Activated CD8-positive, alpha-beta memory T cell treated with anti-CD3 and anti-CD28 coated beads, Interleukin-2, amount 50 U/mL, for 24 hours (primary cell): Measurements from ENCODE around the gene COPG1.
"Not testable (repeated sequence)": the region's sequence is repeated elsewhere in the genome, so short reads cannot be mapped to it uniquely, and the experiment has no call there.

Experiments
- DNase-seq: peaks from one replicate; pipeline ENCODE4 v3.0.0-alpha.2; 2020; ENCODE audit errors: extremely low read depth

The COPG1 gene

GRCh38 chr3:129239991-129240390 is 9.4 kb upstream of the COPG1 start:
- no peak for DNase-seq

- no peak for DNase-seq
These were observed 9.0 kb upstream of the COPG1 start for GRCh38 chr3:129240436-129240835.

- no peak for DNase-seq
These were observed 4.3 kb upstream of the COPG1 start for GRCh38 chr3:129245141-129245540.

- DNase-seq: peak; percentile 28
These were observed 3.6 kb upstream of the COPG1 start for GRCh38 chr3:129245641-129246306.

GRCh38 chr3:129246636-129247035 is 2.8 kb upstream of the COPG1 start:
- no peak for DNase-seq

GRCh38 chr3:129248286-129248979 is 973 bp upstream of the COPG1 start:
- no peak for DNase-seq

- no peak for DNase-seq
These were observed 3.3 kb downstream of the COPG1 start for GRCh38 chr3:129252748-129253147.

GRCh38 chr3:129254536-129255230 is 5.3 kb downstream of the COPG1 start:
- no peak for DNase-seq

GRCh38 chr3:129256270-129256669 is 6.9 kb downstream of the COPG1 start:
- no peak for DNase-seq

- DNase-seq: no peak
These were observed 8.2 kb downstream of the COPG1 start for GRCh38 chr3:129257609-129258008.

- no peak for DNase-seq
These were observed 10.4 kb downstream of the COPG1 start for GRCh38 chr3:129259612-129260477.

- DNase-seq: no peak
These were observed 11.2 kb downstream of the COPG1 start for GRCh38 chr3:129260606-129261005.

- no peak for DNase-seq
These were observed 12.5 kb downstream of the COPG1 start for GRCh38 chr3:129261894-129262293.

- DNase-seq: no peak
These were observed 13.9 kb downstream of the COPG1 start for GRCh38 chr3:129263161-129263910.

- DNase-seq: not testable (repeated sequence)
These were observed 15.6 kb downstream of the COPG1 start for GRCh38 chr3:129264994-129265393.

- no peak for DNase-seq
These were observed 17.2 kb downstream of the COPG1 start for GRCh38 chr3:129266651-129267050.

GRCh38 chr3:129268396-129268795 is 19.0 kb downstream of the COPG1 start:
- DNase-seq: no peak

GRCh38 chr3:129271674-129272073 is 22.3 kb downstream of the COPG1 start:
- DNase-seq: no peak

GRCh38 chr3:129276385-129276784 is 27.0 kb downstream of the COPG1 start:
- no peak for DNase-seq

- DNase-seq: no peak
These were observed 28.4 kb downstream of the COPG1 start for GRCh38 chr3:129277829-129278271.

- peak; percentile 76 for DNase-seq
These were observed 29.1 kb downstream of the COPG1 start, which contains the start of gene HMCES for GRCh38 chr3:129278439-129278965. TSS of gene HMCES (plus strand) at chr3:129278870. CDS start at chr3:129279733, 863 bp downstream.
